Hindlimb muscle (tissue), 1 donor: ENCODE results near the gene FOXD1. TPM values are rescaled to one million over a fixed set of nuclear protein-coding genes. Genes with fewer than 3 reads are reported as not detected.

Experiments used
- DNase-seq: peaks from one replicate; pipeline ENCODE4 v3.0.0-alpha.2; 2013
- polyA plus RNA-seq: library from polyadenylated mRNA; unstranded; fragments of 120-200 nt; gene quantifications from one replicate; pipeline ENCODE4 v1.2.1, GENCODE V29; 2013; ENCODE audit not compliant: insufficient read length

The FOXD1 gene
- polyA plus RNA-seq, 1 donor, result 0.50 TPM

- no peak for DNase-seq
These were observed 9.7 kb downstream of the FOXD1 start for GRCh38 chr5:73438645-73439470.

- no peak for DNase-seq
These were observed 10.6 kb downstream of the FOXD1 start for GRCh38 chr5:73437777-73438644.

GRCh38 chr5:73437101-73437776, 11.3 kb downstream of the FOXD1 start:
- DNase-seq, result no peak

DNA sequence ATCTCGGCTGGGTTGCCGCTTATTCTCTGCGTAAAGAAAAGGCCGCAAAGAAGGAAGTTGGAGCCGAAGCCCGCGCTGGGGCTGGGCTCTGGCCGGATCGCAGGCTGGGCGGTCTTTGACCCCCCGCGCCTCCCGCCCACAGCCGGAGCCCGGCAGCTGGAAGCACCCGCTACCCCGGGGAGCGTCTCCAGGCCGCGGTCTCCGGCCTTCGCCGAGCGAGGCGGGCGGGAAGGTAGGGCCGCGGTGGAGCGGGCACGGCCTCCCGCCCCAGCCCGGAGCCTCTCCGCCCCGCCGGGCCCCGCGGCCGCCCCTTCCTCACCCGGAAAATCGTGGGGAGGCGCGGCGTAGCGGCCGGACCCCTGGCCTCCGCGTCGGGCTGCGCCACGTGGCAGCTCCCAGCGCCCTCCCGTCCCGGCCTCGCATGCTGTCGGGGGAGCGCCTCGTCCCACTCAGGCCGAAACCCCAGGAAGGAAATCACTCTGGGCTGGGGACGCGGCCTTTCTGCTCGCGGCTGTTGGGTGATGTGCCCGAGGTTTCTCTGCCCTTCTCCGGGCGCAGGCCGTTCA, 12.0 kb downstream of the FOXD1 start:
- no peak for DNase-seq

DNA sequence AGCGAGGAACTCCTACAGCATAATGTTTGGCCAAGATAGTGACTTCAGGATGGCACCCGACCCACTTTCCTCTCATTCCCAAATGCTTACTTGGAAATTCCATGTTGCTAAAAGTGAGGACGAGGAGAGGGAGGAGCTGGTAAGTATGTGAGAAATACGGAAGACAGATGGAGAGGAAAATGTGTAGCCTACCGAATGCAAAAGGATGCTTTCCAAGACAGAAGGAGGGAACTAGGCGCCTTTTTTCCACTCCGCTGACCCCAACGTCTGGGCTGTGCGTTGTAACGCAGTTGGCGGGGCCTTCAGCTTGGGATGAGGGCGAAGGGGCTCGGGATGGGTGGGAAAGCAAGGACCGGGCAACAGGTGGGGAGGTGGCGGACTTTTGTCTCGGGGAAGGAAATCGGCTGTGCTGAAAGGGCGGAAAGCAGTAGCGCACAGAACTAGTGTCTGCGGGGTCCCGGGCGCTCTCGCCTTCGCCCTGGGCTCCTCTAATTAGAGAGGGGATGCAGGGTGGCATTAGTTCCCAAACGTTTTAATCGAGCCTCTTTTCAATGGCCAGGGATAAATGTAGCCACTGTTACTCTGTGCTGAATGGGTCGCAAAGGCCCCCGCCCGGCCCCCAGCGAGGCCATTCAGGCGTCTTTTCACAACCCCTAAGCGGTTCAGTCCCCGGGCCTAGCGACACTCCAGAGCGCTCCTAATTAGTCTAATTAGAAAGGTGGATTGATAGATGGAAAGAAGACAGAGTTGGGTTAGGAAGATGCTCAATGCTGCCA, 12.6 kb downstream of the FOXD1 start:
- no peak for DNase-seq

- no peak for DNase-seq
These were observed 13.7 kb downstream of the FOXD1 start for GRCh38 chr5:73434907-73435306.

- DNase-seq, result no peak
These were observed 14.1 kb downstream of the FOXD1 start for GRCh38 chr5:73434461-73434860.

GRCh38 chr5:73433982-73434342, 14.6 kb downstream of the FOXD1 start:
- DNase-seq, result no peak

GRCh38 chr5:73433272-73433981, 15.2 kb downstream of the FOXD1 start:
- no peak for DNase-seq

DNA sequence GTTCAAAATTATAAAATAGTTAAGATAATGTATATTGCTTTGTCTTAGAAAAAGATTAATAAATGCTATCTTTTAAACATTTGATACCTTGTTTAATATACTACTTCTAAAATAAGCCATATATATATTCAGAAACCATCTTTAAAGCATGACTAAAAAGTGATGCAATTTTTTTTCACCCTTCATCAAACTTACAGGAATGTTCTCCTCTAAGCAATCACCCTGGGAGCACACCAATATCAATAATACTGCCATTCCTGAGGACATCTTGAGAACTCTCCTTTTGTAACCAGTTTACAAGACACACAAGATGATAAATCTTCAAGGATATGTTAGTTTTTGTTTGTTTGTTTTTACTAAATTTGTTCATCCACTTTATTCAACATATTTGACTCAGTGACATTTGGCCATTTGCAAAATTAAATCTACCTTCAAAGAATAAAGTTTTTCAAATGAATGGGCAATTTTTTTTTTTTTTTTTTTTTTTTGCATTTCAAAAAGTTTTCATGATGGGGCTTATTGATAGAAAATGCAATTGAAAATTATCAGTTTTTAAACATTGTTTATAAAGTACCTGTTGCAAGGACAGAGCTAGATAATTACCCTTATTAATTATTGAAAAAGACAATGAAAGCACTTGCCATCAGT, 17.2 kb downstream of the FOXD1 start:
- DNase-seq, result no peak

DNA sequence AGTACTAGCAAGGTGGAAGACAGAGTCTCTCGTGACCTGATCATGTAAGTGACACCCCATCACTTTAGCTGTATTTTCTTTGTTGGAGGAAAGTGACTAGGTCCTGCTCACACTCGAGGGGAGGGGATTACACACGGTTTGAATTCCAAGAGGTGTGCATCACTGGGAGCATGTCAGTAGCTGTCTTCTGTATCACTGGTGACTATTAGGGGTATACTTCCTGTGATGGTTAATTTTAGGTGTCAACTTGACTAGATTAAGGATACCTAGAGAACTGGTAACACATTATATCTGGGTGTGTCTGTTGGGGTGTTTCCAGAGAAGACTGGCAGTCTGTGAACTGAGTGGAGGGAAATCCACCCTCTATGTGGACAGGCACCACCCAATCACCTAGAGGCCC, 22.5 kb downstream of the FOXD1 start:
- no peak for DNase-seq

DNA sequence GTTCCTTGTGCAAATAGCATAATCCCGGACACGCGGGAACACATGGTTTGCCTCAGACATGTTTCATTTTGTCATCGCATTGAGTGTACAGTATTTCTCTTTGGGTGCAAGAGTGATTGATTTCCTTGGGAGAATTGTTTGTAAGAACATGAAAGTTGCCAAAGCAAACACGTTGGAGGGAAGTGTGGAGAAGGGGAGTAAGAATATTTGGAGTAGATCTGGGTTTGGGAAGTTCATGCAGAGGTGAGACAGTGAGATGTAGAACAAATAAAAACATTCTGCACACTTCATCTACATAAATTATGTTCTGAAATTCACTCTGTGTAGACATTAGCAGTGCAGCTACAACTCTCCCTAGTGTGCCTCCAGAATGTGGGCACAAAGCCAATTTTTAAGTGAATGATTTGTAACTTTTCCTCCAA, 24.0 kb downstream of the FOXD1 start:
- no peak for DNase-seq

DNA sequence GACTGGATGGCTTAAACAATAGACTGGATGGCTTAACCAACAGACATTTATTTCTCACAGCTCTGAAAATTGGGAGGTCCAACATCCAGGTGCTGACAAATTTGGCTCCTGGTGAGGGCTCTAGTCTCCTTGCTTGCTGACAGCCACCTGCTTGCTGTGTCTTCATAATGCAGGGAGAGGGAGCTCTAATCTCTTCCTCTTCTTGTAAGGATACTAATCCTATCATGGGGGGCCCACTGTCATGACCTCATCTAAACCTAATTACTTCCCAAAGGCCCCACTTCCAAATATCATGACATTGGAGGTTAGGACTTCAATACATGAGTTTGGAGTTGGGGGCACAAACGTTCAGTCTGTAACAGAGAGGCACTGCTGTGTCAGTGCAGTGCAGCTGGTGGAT, 26.4 kb downstream of the FOXD1 start:
- no peak for DNase-seq

DNA sequence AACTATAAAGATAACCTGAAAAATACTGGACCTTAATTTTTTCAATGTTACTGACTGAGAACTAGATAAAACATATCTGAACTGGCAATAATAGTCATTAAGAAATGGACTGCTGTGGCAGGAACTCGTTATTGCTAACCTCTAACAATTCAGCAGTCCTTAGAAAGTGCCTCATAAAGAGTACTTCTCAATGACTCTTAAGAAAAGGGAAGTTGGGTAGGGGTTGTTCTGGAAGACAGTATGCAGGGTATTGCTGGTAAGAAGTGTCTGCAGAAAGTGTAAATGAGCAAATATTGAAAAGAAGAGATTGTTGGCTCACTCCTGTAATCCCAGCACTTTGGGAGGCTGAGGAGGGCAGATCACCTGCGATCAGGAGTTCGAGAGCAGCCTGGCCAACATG, 27.9 kb downstream of the FOXD1 start:
- DNase-seq, result no peak

DNA sequence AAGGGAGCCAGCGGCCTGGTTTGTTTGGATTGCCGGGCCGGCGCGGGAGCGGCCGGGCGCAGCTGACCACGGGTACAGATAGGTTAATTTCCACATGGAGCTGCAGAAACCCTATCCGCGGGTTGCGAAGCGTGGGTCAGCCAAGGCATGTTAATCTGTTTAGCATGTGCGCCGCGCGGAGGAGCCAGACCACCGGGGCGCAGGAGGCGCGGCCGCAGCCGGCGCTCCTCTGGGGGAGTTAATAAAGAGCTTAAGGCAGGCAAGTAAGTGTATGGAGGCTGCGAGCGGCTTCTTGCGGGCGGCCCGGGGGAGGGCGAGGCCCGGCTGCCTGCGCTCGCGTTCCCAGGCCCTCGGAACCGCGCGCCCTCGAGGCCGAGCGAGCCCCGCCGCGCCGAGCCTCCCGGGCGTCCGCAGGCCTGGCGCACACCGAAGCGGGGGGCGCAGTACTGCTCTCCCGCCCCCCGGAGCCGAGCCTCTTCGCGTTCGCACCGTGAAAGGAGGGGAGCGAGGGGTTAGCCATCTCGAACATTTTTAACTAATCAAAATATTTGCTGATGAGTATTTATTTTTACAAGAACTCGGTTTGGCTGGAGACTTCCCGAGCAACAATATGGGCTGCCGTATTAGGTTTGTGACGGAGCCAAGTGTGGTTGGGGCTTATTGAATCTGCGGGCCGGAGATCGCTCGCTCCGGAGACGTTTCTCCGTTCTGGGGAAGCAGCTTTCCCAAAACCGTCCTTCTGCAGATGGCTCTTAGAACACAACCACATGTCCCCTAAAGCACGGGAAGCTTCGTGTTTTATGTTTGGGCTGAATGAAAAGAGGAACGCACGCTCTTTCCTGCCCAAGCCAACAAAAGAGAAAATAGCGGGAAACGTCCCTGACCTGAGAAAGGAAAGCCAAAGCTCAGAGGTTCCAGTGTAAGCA, 28.8 kb downstream of the FOXD1 start:
- DNase-seq, result peak; percentile 83

DNA sequence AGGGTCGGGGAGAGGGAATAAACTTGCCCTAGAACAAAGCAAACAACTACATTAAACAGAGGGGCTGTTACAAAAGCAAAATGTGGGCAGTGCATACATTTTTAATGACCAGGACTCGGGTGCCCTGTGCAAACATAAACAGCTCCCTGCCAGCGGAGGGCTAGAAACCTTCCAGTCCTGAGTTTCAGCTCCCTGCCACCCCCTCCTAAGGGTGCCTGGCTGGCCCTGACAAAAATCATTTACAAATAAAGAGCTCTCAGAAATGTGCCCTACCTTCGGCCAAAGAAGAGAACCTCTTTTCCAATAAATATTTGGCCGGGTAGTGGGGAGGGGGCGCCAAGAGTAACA, 29.5 kb downstream of the FOXD1 start:
- no peak for DNase-seq

GRCh38 chr5:73418244-73418691, 30.3 kb downstream of the FOXD1 start:
- DNase-seq, result no peak

GRCh38 chr5:73417303-73418034, 31.1 kb downstream of the FOXD1 start:
- DNase-seq, result no peak

GRCh38 chr5:73415617-73416016, 33.0 kb downstream of the FOXD1 start:
- no peak for DNase-seq
